Activated CD4-positive, alpha-beta memory T cell treated with anti-CD3 and anti-CD28 coated beads, Interleukin-2, amount 10 ng/mL, durations not matched to agents 7 days and 5 days (primary cell): ENCODE measurements around the gene ZFPM1. TPM values are rescaled to one million over a fixed set of nuclear protein-coding genes. Genes with fewer than 3 reads are reported as not detected.
"Not testable (repeated sequence)": the region's sequence is repeated elsewhere in the genome, so short reads cannot be mapped to it uniquely, and the experiment has no call there.

Source experiments
- CTCF ChIA-PET: fragments of 350-600 bp; sonication (Branson Sonifier 250); formaldehyde crosslinking; loops from one replicate; lab custom pipeline; 2021; ENCODE audit warnings: antibody characterized with exemption, inconsistent platforms; lab: Charles Lee
- POLR2A ChIA-PET: fragments of 350-600 bp; sonication (Branson Sonifier 250); formaldehyde crosslinking; loops from one replicate; lab custom pipeline; 2021; ENCODE audit warnings: antibody characterized with exemption; lab: Charles Lee
- DNase-seq: peaks from one replicate; pipeline ENCODE4 v3.0.0-alpha.2; 2020
- H3K27ac Mint-ChIP-seq: one replicate; pipeline ENCODE4 v1.8.0; 2021; ENCODE audit warnings: mild to moderate bottlenecking, mixed read lengths
- H3K27me3 Mint-ChIP-seq: one replicate; pipeline ENCODE4 v1.8.0; 2021; ENCODE audit warnings: mixed read lengths
- H3K36me3 Mint-ChIP-seq: one replicate; pipeline ENCODE4 v1.8.0; 2021; ENCODE audit warnings: low read depth, mixed read lengths
- H3K4me1 Mint-ChIP-seq: one replicate; pipeline ENCODE4 v1.8.0; 2021; ENCODE audit warnings: mixed read lengths
- H3K4me3 Mint-ChIP-seq: one replicate; pipeline ENCODE4 v1.8.0; 2021; ENCODE audit warnings: mild to moderate bottlenecking, mixed read lengths
- H3K9me3 Mint-ChIP-seq: one replicate; pipeline ENCODE4 v1.8.0; 2021; ENCODE audit warnings: mixed read lengths
- total RNA-seq, 2 experiments: library from RNA; stranded (reverse); gene quantifications; one replicate each; pipeline ENCODE4 v1.2.3, GENCODE V29; 2021

ZFPM1 gene
- total RNA-seq = 10 to 100 TPM; 15.4 to 15.7 TPM

- ChIA-PET CTCF (interaction anchor here (0.9 to 1.0 kb wide), 2 partner anchors 10 to 23 kb away, joined by 3 to 4 read pairs; no protein-coding TSS in a partner anchor), POLR2A (interaction anchor here (1.0 to 2.7 kb wide), 5 partner anchors 12 to 503 kb away, joined by 3 to 17 read pairs (median 5); partner anchors contain the start of gene ZC3H18)
- H3K27ac Mint-ChIP-seq = peak within 1 kb of the TSS; percentile 72
- H3K4me3 Mint-ChIP-seq = peak within 1 kb of the TSS; percentile 87
- no peaks in the 10 kb centered on the region for H3K36me3 Mint-ChIP-seq
- H3K9me3 Mint-ChIP-seq = no peaks in the 10 kb centered on the region
- DNase-seq = no peak
- peaks cover 23% of the 10 kb centered on the region for H3K4me1 Mint-ChIP-seq
- H3K27me3 Mint-ChIP-seq = peaks cover 7% of the 10 kb centered on the region
Observed at GRCh38 chr16:88453217-88453531, at the start of gene ZFPM1. ZFPM1 (plus strand) TSS chr16:88453280; CDS start chr16:88453639, 359 bp downstream.

GRCh38 chr16:88403794-88404581 lies 49.1 kb upstream of the ZFPM1 start:
- Mint-ChIP-seq H3K4me1 (peaks cover 6% of the 10 kb centered on the region), H3K27me3 (no peaks in the 10 kb centered on the region), H3K9me3 (no peaks in the 10 kb centered on the region), H3K27ac (no peak overlapping the region), H3K36me3 (no peaks in the 10 kb centered on the region), H3K4me3 (no peak overlapping the region)
- no peak for DNase-seq
- ChIA-PET POLR2A (no interaction called here), CTCF (no interaction called here)

DNA sequence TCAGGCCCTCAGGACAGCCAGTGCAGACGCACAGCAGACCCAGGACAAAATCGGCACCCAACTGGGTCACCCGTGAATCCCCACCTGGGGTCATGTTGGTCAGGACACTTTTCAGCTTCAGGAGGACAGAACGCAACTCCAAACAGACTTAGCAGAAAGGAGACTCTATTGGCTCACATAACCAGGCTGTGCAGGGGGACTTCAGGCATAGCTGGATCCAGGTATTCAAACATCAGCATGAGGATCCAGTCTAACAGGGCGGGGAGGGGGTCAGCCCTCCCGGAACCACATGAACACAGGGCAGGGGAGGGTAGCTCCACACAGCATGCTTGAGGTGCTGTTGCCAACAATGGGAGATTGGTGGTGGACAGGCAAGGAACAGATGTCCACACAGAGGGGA lies 48.3 kb upstream of the ZFPM1 start:
- H3K27me3 Mint-ChIP-seq = no peaks in the 10 kb centered on the region
- DNase-seq = no peak
- ChIA-PET CTCF (no interaction called here), POLR2A (no interaction called here)
- no peak overlapping the region for H3K27ac Mint-ChIP-seq
- no peak overlapping the region for H3K4me3 Mint-ChIP-seq
- no peaks in the 10 kb centered on the region for H3K9me3 Mint-ChIP-seq
- H3K36me3 Mint-ChIP-seq = no peaks in the 10 kb centered on the region
- H3K4me1 Mint-ChIP-seq = peaks cover 6% of the 10 kb centered on the region

GRCh38 chr16:88405216-88406060 lies 47.6 kb upstream of the ZFPM1 start:
- Mint-ChIP-seq H3K27me3 (no peaks in the 10 kb centered on the region), H3K4me3 (no peak overlapping the region), H3K4me1 (peaks cover 6% of the 10 kb centered on the region), H3K27ac (no peak overlapping the region), H3K9me3 (no peaks in the 10 kb centered on the region), H3K36me3 (no peaks in the 10 kb centered on the region)
- POLR2A ChIA-PET = no interaction called here
- CTCF ChIA-PET = no interaction called here
- no peak for DNase-seq

GRCh38 chr16:88406096-88407041 lies 46.7 kb upstream of the ZFPM1 start:
- POLR2A ChIA-PET = no interaction called here
- DNase-seq = no peak
- no peaks in the 10 kb centered on the region for H3K36me3 Mint-ChIP-seq
- H3K9me3 Mint-ChIP-seq = no peaks in the 10 kb centered on the region
- no peak overlapping the region for H3K27ac Mint-ChIP-seq
- H3K4me3 Mint-ChIP-seq = no peak overlapping the region
- peaks cover 6% of the 10 kb centered on the region for H3K4me1 Mint-ChIP-seq
- CTCF ChIA-PET = no interaction called here
- H3K27me3 Mint-ChIP-seq = no peaks in the 10 kb centered on the region

DNA sequence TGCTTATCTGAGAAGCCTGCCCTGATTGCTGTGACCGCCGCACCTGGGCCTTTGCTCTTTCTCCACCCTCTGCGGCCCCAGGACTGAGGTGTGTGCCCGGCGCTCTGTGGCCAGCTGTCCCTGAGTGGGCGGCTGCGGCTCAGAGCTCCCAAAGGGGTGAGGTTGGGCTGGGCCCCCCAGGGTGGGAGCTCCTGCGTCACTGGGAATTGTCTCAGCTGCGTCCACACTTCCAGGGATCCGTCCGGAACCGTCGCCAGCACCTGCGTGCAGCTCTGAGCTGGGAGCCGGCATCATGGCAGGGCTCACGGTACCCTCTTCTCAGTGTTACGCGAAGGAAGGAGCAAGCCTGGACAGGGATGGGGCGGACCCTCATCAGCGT lies 46.0 kb upstream of the ZFPM1 start:
- Mint-ChIP-seq H3K27ac (no peak overlapping the region), H3K9me3 (no peaks in the 10 kb centered on the region), H3K36me3 (no peaks in the 10 kb centered on the region), H3K4me1 (peaks cover 6% of the 10 kb centered on the region), H3K27me3 (no peaks in the 10 kb centered on the region), H3K4me3 (no peak overlapping the region)
- ChIA-PET CTCF (no interaction called here), POLR2A (no interaction called here)
- no peak for DNase-seq

GRCh38 chr16:88407807-88408206 lies 45.3 kb upstream of the ZFPM1 start:
- peaks cover 6% of the 10 kb centered on the region for H3K4me1 Mint-ChIP-seq
- no peak overlapping the region for H3K4me3 Mint-ChIP-seq
- no peak overlapping the region for H3K27ac Mint-ChIP-seq
- ChIA-PET CTCF (no interaction called here), POLR2A (no interaction called here)
- H3K27me3 Mint-ChIP-seq = no peaks in the 10 kb centered on the region
- H3K9me3 Mint-ChIP-seq = no peaks in the 10 kb centered on the region
- no peaks in the 10 kb centered on the region for H3K36me3 Mint-ChIP-seq
- DNase-seq = no peak

DNA sequence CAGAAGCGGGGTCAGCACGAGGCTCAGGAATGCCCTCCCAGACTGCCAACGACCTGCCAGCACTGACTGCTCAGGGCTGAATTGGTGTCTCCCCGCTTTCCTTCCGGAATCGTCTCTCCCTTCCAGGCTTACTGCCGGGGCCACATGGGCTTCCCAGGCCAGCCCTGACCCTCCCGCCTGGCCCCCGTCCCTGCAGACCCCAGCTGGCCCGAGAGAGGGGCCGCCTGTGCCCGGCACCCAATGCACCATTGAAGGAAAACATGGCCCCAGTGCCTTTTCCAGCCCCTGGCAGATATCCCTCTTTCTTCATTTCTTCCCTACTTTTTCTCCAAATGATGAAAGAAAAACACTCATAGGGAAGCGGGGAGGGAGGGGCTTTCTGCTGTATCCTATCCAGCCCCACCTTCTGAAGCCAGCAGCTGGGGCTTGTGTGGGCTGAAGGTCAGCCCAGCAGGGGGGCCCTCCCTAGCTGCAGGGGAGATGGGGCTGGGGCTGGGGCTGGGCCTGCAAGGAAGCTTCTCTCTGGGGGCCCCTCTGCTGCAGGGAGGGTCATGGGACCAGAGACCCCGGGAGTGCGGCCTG lies 44.4 kb upstream of the ZFPM1 start:
- POLR2A ChIA-PET = no interaction called here
- CTCF ChIA-PET = no interaction called here
- no peak overlapping the region for H3K4me3 Mint-ChIP-seq
- no peak for DNase-seq
- peaks cover 6% of the 10 kb centered on the region for H3K4me1 Mint-ChIP-seq
- H3K27me3 Mint-ChIP-seq = no peaks in the 10 kb centered on the region
- no peaks in the 10 kb centered on the region for H3K9me3 Mint-ChIP-seq
- no peaks in the 10 kb centered on the region for H3K36me3 Mint-ChIP-seq
- no peak overlapping the region for H3K27ac Mint-ChIP-seq

DNA sequence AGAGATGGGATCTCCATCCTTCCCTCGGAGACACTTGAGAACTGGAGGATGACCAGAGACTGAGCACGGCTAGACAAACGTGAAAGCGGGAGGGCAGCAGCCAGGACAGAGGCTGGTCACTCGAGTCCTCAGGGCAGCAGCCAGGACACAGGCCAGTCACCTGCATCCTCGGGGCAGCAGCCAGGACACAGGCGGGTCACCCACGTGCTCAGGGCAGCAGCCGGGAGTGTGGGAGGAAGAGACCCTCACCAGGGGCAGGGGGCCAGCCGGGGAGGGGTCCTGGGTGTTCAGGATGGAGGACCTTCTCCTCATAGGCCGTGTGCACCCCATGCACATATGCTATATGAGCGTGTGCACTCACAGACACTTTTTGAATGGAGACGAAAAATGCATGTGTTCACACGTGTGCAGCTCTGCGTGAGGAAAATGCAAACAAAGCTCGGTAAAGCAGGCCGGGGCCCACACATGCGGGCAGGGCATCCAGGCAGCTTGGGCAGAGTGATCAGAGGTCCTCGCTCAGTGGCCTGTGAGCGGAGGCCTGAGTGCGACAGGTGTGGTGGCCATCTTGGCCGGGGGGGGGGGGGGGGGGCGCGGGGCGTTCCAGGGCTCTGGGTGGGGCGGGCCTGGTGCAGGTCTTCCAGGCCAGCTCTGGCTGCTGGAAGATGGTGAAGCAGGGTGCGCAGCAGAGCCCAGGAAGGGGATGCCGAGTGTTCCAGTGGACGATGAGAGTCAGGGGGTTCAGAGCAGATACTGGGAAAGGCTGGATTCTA lies 43.6 kb upstream of the ZFPM1 start:
- Mint-ChIP-seq H3K4me3 (no peak overlapping the region), H3K27me3 (no peaks in the 10 kb centered on the region), H3K27ac (no peak overlapping the region), H3K36me3 (no peaks in the 10 kb centered on the region), H3K4me1 (peaks cover 6% of the 10 kb centered on the region), H3K9me3 (no peaks in the 10 kb centered on the region)
- DNase-seq = no peak
- ChIA-PET POLR2A (no interaction called here), CTCF (no interaction called here)

GRCh38 chr16:88410297-88410968 lies 42.6 kb upstream of the ZFPM1 start:
- H3K9me3 Mint-ChIP-seq, H3K27ac Mint-ChIP-seq, H3K36me3 Mint-ChIP-seq, POLR2A ChIA-PET, DNase-seq, H3K4me1 Mint-ChIP-seq, CTCF ChIA-PET, H3K4me3 Mint-ChIP-seq, H3K27me3 Mint-ChIP-seq: not testable (repeated sequence)

DNA sequence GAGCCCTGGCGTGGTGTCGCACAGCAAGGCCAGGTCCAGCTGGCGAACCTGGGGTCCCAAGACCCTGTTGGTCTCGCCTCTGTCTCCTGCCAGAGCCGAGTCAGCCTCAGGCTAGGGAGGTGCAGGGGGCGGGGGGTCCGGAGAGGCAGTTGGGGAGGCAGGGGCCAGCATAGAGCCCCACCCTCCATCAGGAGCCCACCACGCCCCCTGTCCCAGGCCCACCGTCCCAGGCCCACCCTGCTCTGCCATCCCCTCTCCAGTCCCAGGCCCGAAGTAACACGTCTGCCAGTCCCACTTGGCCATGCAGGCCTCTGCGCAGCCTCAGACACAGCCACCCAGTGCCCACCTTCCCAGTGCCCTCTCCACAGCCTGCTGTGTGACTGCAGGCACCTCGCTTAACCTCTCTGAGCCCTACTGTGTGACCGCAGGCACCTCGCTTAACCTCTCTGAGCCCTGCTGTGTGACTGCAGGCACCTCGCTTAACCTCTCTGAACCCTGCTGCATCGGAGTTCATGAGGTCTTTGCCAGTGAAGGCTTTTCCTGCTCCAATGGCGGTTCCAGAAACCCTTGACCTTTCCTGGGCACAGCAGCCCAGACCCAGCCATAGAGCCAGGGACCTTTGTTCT lies 41.0 kb upstream of the ZFPM1 start:
- Mint-ChIP-seq H3K9me3 (no peaks in the 10 kb centered on the region), H3K27me3 (no peaks in the 10 kb centered on the region), H3K36me3 (no peaks in the 10 kb centered on the region), H3K4me3 (no peak overlapping the region), H3K27ac (no peak overlapping the region), H3K4me1 (peaks cover 6% of the 10 kb centered on the region)
- CTCF ChIA-PET = no interaction called here
- POLR2A ChIA-PET = no interaction called here
- DNase-seq = no peak
